MM.1S (cell line): Measurements from ENCODE around the gene ICAM3.

Experiments
- EZH2 ChIP-seq: fragments of 300-600 bp; sonication (generic); optimal IDR thresholded peaks from 2 replicates; pipeline ENCODE3; 2017; ENCODE audit warnings: low read depth, mild to moderate bottlenecking, antibody characterized with exemption, low read length, mixed read lengths
- EZH2phosphoT487 ChIP-seq: fragments of 300-600 bp; sonication (generic); IDR thresholded peaks from 2 replicates; pipeline ENCODE4 v1.6.1; 2018; ENCODE audit warnings: antibody characterized with exemption, low read length
- TF ChIP-seq, protein P1 (sequence below): fragments of 300-600 bp; sonication (generic); IDR thresholded peaks from 2 replicates; pipeline ENCODE4 v1.5.1; 2016; ENCODE audit warnings: antibody characterized with exemption, low read length, mixed read lengths

DNA sequence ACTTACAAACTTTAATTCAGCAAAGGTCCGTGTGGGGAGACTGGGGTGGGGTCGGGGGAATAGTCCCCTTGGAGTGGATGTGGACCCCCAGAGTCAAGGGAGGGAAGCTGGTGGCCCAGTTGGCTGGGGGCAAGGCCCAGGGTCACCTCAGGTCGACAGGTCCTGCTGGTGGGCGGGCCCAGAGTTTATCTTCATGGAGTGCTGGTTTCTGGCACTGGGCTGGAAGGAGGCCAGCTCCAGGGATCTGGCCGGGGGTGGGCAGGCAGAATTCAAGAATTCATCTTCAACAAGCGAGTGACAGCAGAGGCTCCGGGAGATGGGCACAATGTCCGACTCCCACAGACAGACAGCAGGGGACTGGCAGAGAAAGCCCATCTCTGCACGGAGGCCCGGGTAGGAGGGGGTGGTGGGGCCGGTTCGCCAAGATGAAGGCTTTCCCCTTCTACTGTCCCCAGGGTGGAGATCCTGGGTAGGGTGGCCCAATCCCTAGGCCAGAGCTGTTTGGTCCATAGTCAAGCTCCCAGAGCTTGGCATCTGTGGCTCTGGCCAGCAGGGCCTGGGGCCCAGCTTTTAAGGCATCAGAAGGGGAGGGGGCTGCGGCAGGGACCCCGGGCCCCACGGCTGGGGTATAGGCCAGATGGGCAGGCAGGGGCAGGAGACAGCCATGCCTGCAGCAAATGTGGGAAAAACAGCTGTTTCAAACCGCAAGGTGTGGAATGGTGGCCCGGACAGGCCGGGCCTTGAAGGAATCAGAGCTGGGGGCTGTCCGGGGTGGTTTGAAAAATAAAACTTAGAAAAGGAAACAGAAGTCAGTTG is 23.0 kb downstream of the ICAM3 start:
- TF ChIP-seq, protein P1, sequence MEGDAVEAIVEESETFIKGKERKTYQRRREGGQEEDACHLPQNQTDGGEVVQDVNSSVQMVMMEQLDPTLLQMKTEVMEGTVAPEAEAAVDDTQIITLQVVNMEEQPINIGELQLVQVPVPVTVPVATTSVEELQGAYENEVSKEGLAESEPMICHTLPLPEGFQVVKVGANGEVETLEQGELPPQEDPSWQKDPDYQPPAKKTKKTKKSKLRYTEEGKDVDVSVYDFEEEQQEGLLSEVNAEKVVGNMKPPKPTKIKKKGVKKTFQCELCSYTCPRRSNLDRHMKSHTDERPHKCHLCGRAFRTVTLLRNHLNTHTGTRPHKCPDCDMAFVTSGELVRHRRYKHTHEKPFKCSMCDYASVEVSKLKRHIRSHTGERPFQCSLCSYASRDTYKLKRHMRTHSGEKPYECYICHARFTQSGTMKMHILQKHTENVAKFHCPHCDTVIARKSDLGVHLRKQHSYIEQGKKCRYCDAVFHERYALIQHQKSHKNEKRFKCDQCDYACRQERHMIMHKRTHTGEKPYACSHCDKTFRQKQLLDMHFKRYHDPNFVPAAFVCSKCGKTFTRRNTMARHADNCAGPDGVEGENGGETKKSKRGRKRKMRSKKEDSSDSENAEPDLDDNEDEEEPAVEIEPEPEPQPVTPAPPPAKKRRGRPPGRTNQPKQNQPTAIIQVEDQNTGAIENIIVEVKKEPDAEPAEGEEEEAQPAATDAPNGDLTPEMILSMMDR, result no peak
- TF ChIP-seq EZH2 (no peak), EZH2phosphoT487 (no peak)
